Stimulated activated CD8-positive, alpha-beta memory T cell treated with anti-CD3 and anti-CD28 coated beads, Interleukin-4, amount 100 ng/mL, for 4 hours (primary cell): ENCODE results near the gene MFF.
"Not testable (repeated sequence)": the region's sequence is repeated elsewhere in the genome, so short reads cannot be mapped to it uniquely, and the experiment has no call there.

Experiments used
- DNase-seq, 2 donors: peaks; one replicate each; pipeline ENCODE4 v3.0.0-alpha.2; 2020; ENCODE audit warnings: low read depth in 2 of 2, low spot score in 1 of 2

MFF gene

DNA sequence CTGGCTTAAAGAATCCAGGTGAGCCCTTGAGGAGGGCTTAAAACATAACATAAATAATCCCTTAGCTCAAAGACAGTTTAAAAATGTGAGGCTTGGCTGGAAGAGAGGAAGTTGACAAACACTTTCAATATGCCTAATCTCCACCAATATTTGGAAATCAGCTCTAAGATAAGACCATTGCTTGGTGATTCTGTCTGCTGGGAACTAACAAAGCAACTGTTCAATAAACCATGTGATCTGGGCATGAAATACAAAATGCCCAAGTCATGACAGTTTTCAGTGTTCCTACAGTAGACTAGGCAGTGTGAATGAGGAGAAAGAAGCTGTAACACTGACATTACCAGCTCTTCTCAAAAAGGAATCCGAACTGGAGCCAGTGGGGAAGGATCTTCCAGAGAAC lies 10.7 kb downstream of the MFF start:
- DNase-seq = no peak

- no peak for DNase-seq
Observed at GRCh38 chr2:227337442-227337841, 12.4 kb downstream of the MFF start.

GRCh38 chr2:227339098-227339599 lies 14.1 kb downstream of the MFF start:
- DNase-seq = no peak

DNA sequence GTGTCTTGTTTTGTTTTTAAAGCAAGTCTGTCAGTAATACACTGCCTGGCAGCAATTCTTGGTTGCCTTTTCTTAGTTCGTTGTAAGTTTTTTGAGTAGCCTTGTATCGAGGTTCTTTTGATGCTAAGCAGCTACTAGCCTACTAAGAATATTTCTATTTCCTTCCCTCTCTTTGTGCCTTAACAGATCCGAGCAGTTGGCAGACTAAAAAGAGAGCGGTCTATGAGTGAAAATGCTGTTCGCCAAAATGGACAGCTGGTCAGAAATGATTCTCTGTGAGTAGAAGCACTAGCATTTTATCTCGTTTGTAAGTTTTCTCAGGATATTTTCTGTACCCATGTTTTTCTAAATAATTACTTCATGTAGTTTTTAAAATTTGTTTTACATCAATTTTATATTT lies 15.1 kb downstream of the MFF start:
- DNase-seq = no peak

DNA sequence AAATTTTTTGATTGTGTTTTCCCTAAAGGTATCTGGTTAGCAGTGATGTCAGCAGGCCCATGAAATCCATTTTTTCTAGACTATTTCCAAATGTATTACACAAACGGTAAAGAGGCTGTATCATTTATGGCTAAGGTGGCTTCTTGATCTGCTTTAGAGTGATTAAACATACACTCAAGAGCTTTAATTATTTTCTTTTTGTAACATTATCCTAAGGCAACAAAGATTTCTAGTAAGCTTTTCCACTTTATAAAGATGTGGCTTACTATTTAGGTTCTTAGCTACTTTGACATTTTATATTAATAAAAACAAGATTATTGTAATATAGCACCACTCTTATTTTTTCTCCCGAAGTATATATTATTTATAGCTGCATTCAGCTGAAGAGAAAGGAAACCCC lies 16.5 kb downstream of the MFF start:
- no peak for DNase-seq

DNA sequence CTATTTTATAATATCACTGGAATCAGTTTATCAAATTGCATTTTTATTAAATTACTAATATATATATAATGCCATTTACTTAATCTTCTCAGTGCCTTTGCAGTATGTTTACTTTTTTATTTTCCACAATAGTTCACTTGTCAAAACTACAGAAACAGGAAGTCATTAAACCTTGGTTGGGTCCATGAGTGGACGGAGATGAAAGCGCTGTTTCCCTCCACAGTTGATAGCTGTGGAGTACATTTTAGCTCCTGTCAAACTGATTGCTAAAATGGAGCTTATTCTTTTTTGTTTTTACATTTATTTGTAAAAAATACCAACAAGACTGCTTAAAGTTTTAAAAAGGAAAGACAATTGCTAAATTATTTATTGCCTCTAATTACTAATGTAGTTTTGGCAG lies 19.2 kb downstream of the MFF start:
- no peak for DNase-seq

- DNase-seq = no peak
Observed at GRCh38 chr2:227347117-227347516, 22.1 kb downstream of the MFF start.

DNA sequence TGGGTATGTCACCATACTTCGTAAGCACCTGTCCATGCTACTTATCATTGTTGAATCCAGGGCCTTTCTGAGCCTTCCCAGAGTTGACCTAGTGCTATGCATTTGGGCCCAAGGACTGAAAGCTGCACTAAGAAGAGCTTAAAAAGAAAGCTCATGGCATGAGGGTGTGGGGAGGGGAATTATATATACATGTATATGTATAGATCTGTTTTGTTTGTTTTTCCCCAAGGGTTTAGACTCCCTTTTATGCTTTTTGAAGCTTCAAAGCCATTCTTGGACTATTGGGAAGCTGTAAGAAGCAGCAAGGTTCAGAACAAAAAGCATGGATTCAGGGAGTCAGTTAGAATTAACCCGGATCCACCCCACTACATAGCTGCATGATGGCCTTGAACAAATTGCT lies 23.3 kb downstream of the MFF start:
- no peak for DNase-seq

- no peak for DNase-seq
Observed at GRCh38 chr2:227349989-227350612, 25.1 kb downstream of the MFF start.

GRCh38 chr2:227351639-227352038 lies 26.6 kb downstream of the MFF start:
- no peak for DNase-seq

- DNase-seq = no peak
Observed at GRCh38 chr2:227360351-227360750, 35.3 kb downstream of the MFF start.

DNA sequence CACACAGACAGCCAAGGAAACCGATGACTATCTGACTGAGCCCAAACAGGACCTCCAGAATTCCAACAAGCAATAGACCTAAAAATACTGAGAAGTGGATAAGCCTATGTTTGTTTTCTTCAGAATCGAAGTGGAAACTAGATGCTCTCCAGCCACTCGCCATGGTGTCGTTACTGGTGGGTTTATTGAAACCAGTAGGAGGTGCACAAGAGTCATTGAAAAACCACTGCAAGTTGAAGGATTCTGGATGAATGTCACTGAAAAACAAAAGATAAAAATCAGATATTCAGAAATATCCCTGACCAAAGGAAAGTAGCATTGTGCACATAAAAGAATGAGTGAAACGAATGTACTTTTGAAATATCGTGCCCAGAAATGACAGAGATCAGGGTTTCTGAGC lies 38.7 kb downstream of the MFF start:
- DNase-seq = no peak

- not testable (repeated sequence) for DNase-seq
Observed at GRCh38 chr2:227364585-227365263, 39.7 kb downstream of the MFF start.

DNA sequence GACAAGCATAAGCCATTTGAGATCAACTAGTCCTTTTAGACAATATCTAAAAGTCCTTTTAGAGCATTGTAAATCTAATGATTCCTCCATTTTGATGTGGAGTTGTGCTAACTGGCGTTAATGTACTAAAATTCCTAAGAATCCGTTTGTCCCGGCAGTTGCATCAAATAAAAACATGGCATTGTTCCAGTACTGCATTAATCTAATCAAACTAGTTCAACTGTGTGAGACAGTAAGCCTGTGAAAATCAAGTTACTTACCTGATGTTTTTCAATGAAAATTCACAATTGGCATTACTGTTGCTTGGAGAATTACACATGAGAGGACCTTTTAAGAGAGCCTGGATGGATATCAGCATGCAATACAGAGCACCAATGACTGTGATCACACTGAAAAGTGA lies 40.8 kb downstream of the MFF start:
- no peak for DNase-seq

- no peak for DNase-seq
Observed at GRCh38 chr2:227366769-227367426, 41.8 kb downstream of the MFF start.

GRCh38 chr2:227367427-227367795 lies 42.4 kb downstream of the MFF start:
- no peak for DNase-seq

- DNase-seq = no peak
Observed at GRCh38 chr2:227368574-227368973, 43.5 kb downstream of the MFF start.

GRCh38 chr2:227370092-227370491 lies 45.0 kb downstream of the MFF start:
- DNase-seq = no peak

DNA sequence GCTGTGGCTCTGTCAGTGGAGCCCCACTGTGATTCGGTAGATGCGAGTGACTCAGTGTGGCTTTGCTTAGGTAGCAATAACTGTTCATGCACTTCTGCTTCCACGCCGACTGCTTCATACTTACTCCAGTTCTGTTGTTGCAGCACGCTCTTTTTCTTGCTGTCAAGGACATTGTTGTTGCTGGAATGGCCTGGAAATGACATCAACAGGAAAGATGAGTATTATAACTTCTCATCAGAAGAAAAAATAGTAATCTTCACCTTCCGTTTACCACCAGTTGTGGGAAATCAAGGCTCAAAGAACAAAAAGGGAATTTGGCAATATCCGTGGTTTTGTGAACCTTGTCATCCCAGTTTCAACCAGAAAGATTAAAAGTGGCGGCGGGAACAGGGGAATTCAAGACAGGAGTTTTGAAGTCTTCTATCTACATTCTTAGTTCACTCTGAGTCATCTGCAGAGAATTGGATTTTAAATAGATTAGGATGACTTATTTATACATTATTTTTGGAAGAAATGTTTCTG lies 45.8 kb downstream of the MFF start:
- no peak for DNase-seq

DNA sequence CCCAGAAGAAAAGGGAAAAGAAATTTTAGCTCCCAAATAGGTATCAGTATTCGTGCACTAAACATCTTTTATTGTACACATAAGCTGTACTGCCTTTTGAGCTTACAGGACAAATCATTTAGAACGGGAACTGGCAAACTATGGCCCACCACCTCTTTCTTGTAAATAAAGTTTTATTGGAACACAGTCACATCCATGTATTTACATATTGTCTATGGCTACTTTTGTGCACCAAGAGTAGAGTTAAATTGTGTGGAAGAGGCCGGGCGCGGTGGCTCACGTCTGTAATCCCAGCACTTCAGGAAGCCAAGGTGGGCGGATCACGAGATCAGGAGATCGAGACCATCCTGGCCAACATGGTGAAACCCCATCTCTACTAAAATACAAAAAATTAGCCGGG lies 48.3 kb downstream of the MFF start:
- no peak for DNase-seq

DNA sequence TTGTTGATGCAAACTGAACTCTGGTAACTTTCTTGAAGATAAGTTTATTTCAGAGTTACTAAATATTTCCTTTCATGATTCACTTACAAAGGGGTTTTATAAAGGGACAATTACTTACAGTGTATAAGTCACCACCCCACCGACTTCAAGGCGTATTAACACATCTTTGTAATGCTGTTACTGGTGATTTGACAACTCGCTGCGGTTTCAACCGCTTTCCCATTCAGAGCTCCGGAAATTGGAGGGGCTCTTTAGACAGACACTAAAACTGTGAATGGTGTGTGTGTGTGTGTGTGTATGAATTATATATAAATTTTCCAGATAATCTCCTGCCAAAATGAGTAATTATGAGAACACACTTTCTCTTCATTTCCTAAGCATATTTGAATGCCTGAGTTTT lies 49.1 kb downstream of the MFF start:
- DNase-seq = no peak

DNA sequence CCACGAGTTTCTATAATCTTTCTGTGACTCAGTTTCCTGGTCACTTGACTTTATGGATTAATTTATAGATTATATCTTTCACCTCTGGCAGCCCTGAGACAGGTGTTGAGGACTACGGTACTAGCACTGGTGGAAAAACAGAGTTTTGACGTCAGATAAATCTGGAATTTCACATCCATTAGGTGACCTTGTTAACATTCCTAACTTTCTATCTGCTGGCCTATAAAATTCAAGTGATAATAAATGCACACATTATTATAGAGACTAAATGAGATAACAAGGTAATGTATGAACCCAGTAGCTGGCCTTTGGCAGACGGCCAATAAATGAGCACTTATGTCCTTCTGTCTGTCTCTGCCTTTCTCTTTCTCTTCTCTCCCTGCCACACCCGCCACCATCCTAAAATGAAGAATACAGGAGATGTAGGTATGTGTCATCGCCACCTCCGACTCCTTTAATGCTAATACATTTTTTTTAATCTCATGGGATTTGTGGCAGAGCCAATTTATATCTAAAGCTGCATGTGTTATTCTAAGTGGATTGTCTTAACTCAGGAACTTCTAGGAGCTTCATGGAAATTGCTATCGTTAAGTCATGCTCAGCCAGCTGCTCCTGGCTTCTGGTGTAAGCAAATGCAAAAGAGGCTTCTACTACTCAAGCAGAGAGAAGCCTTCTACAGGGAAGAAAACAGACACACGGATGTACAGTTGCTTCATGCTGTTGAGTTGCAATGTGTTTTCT lies 51.8 kb downstream of the MFF start:
- no peak for DNase-seq
